AML-193 (cell line): ENCODE data around the gene P4HA1.
A peak's percentile ranks its signal among the peaks of the same experiment; 100 is the strongest.

Source experiments
- DNase-seq, 2 experiments: peaks; one replicate each; lab custom pipeline; 2025; lab: John Stamatoyannopoulos, UW

Gene P4HA1

DNA sequence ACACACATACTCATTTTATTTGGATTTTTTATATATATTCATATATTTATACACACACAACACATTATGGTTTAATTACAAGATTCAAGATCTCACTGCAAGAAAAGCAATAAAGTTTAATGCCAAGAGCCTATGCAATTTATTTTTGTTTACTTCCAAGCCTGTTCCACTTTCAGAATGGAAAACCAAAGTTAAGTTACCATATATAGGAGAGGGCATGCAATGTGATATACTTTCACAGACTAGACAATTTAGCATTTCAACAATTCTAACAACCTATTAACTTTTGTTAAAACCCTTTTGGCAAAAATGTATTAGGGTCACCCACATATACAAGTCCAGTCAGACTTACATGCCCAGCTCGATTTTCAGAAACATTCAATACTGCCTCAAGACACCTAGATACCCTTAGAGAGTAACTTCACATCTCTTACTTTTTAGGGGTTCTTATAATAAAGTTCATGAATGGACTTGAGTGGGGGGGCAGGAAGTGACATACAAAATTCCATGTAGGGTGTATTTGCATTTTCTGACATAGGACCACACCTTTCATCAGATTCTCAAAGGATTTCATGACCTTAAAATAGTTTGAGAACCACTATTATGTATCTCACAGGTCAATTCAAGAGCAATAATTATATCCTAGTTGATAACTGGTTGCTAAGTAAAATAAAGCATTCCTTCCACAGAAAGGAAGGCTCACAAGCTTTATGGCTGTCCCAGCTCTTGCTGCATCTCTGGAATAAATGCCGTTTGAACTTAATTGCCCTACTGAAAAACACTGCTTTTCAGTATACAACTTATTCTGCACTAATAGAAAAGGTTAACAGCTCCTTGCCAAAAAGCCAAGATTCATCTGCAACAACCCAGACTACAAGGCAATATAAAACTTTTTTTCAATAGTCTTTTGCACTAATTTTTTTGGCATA, 2.5 kb downstream of the P4HA1 start:
- no peak for DNase-seq

DNA sequence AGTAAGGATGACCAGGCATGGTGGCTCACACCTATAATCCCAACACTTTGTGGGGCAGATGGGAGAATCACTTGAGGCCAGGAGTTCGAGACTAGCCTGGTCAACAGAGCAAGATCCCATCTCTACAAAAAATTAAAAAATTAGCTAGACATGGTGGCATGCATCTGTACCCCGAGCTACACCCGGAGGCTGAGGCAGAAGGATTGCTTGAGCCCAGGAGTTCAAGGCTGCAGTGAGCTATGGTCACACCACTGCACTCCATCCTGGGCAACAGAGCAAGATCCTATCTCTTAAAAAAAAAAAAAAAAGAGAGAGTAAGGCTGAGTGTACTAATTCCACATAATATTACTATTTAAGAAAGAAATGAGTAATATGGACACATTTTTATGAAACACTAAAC, 3.8 kb downstream of the P4HA1 start:
- DNase-seq = no peak

DNA sequence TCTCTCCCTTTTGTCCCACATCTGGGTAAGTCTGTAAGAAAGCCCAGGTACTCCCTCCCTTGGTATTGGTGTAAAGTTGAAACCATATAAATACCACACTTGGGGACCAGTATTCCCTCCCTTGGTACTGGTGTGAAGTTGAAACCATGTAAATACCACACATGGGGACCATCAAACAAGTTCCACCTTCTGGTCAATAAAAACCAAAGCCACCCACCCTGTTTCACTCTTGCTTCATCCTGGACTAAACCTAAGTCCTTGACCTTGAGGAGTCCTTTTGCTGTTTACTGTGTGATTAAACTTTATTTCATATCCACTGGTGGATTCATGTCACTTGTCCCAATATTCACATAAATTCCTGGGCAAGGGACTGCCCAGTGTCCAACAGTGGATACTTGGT, 8.4 kb downstream of the P4HA1 start:
- DNase-seq = no peak

DNA sequence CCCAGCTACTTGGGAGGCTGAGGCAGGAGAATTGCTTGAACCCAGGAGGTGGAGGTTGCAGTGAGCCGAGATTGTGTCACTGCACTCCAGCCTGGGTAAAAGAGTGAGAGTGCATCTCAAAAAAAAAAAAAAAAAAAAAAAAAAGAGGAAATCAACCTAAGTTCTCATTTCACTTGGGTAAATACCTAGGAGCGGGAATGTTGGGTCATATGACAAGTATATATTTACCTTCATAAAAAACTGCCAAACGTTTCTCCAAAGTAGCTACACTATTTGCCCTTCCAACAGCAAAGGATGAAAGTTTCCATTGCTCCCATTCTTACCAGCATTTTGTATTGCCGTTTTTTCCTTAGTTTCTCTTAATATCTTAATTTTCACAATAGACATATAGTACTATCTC, 9.8 kb downstream of the P4HA1 start:
- no peak for DNase-seq

DNA sequence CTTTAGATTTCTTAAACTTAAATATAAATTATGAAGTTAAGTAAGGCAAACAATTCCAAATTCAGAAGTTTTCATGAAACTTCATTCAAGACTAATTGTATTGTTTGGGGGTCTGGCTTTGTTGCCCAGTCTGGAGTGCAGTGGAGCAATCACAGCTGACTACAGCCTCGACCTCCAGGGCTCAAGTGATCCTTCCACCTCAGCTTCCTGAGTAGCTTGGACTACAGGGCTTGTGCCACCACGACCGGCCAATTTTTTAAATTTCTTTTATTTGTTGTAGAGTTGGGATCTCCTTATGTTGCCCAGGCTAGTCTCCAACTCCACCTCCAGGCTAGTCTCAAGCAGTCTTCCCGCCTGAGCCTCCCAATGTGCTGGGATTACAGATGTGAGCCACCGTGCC, 12.5 kb downstream of the P4HA1 start:
- no peak for DNase-seq

DNA sequence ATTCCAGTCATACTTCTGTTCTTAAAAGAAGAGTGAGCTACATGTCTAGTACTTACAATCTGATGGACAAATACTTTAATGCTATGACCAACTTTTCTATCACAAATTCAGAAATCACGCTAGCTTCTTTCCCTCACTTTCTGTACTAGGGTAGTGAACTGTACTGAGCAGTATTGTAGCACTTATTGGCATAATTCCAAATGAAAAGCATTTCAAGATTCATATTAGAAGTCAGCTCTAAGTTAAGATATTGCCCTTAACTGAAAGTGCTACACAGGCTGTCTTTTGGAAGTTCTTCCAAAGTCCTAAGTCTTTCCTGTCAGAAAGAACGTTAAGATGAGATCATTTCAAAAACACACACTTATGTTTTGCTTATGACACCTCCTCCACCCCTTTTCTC, 13.4 kb downstream of the P4HA1 start:
- no peak for DNase-seq

DNA sequence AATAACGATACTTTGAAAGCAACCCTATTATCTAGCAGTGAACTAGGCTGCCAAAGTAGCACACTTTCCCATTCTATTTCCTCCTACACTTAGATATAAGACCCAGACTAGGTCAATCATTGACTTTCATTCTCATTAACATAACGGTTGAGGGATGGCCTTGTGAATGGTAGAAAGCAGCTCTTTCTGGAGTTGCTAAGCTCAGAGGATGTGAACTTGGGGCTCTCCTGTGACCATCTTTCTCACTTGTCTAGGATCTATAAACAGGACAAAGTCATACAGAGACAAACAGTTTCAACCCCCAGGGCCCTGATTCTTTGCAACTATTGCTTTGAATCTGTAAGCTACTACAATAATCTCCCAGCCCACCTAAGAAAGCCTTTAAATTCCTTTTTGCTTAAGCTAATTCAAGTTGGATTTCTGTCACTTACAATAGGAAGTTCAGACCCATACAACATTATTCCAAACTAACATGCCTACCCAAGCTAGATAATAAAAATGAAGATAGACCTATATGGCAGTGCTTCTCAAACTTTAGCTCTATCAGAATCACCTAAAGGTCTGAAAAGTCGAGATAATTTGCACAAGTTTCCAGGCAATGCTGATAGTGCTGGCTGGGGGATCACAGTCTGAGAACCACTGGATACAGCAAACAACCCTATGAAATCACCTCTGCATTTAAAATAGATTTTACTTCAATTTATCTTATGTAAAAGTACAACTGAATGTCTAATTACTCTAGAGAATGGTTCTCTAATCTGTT, 16.7 kb downstream of the P4HA1 start:
- no peak for DNase-seq

DNA sequence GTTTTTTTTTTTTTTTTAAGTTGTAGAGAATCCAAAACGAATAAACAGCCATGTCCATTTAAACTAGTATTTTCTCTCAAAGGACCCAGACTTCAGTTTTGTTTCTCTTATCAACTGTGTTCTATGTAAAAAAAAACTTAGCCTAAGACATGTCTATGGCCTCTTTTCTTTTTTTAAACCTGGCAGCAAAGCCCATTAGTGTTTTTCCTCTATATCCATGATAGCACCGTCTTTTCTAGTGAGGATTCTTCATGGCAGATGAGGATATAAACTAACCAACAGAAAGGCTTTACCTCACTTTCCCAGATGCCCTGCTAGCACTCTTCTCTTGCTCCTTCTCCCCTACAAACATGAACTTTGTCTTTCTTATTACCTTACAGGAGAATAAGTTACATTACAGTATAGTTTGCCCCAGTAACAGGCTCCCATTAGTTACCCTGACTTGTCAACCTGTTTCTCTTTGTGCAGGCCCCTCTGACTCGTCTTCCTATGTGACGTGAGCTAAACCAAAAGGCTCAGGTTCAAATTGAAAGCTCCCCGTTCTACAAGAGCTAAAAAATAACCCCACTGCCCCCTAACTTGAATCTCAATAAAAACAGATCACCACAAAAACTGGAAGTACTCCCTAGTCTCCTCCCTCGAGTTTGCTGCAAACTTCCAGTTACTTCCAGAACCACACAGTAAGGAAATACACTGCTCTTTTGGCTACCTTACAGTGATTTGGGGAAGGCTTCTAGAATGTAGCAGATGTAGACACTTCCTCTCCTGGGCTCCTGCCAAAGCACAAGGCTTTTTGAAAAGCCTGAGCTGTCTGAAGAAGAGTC, 20.1 kb downstream of the P4HA1 start:
- DNase-seq = peak; percentile 52 to 53

DNA sequence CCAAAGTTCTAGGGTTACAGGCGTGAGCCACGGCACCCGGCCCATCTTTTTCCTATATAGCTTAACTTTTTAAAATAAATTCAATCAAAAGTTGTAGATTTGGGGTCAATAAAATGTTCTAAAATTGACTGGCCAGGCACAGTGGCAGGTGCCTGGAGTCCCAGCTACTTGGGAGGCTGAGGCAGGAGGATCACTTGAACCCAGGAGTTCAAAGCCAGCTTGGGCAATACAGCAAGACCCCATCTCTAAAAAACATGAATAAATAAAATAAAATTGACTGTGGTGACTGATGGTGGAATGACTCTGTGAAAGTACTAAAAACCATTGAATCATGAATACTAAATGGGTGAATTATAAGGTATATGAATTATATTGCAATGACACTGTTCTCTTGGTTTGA, 20.8 kb downstream of the P4HA1 start:
- DNase-seq = no peak

DNA sequence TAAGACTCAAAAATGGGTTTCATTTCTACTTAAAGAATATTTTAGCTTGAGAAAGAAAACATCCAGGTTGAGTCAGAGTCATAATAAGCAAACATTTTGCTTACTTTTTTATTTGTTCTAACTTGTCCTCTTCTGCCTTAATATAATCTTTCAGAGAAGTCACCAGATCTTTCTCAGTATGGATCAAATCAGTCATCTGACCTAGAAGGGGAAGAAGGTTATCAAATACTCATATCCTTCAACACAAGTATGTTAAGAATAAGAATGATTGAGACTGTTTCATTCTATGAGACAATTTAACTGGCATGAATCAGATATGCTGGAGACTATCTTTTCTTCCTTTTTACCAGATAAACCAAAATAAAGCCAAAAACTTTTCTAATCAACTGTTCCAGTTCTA, 23.0 kb downstream of the P4HA1 start:
- no peak for DNase-seq

DNA sequence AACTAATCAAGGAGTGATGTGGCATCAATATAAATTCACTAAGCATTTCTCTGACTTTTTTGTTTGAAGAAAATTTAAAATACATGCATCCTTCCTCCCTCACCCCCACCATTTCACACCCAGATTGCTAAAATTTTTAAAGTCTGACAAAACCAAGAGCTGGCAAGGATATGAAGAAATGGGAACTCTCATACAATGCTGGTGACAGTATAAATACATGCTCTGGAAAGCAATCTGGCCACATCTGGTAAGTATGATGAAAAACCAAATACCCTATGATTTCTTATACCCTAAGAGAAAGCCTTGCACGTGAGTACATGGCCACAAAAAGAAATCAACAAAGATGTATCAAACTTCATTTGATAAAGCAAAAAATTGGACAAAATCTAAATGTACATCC, 31.2 kb downstream of the P4HA1 start:
- no peak for DNase-seq

DNA sequence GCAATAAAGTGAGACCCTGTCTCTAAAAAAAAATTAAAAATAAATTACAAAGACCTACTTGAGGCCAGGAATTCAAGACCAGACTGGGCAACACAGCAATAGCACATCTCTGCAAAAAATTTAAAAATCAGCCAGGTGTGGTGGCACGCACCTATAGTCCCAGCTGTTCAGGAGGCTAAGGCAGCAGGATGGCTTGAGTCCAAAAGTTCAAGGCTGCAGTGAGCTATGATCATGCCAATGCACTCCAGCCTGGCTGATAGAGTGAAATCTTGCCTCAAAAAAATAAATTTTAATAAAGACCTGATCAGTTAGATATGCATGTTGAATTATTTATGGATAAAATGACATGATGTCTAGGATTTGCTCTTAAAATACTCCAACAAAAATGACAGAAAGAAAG, 34.9 kb downstream of the P4HA1 start:
- DNase-seq = no peak

DNA sequence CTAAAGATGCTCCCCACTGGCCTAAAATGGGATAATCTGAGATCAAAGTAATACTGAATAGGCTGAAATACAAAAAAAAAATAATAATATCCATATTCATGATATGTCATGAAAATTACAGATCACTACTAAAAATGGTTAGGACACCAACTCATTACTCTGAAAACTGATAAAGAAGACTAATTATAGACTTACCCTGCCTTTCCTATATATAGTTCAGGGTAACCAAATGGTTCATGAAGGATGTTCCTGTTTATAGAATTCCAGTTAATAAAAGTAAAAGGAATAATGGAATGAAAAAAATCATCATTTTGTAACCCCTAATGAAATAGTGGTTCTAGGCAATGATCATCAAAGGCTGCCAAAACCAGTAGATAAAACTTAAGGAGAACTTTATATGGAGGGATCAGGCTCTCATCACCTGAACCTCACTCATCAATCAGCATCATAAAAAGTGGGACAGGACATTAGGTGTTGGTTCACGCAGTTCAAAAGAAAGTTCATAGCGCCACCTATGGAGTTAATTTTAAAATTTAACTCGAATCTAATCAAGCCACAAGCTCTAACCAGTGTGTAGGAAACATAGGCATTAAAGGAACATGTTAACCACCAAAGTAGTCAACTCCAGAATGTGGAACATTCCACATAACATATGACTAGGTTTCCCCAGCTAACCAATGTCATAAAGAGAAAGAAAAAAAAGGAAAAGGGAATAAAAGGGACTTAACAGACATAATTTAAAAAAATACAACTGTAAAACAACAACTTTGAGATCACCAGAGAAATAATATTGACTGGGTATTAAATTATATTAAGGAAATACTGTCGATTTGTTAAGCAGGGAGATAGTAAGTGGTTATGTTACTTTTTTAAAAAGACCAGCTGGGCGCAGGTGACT, 35.7 kb downstream of the P4HA1 start:
- DNase-seq = peak; percentile 29 to 35

DNA sequence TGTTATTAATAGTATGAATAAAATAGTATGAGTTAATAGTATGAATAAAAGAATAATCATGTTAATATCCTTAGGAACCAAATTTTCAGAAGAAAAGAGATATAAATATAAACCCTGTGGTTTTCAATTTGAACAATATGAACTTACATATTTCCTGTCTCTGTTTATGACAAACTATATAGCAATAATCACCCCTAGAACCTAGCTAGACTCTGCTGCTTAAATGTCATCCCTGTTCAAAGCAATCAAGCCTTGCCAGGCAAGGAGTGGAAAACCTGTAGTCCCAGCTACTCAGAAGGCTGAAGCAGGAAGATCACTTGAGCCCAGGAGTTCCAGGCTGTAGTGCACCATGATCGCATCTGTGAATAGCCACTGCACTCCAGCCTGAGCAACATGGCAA, 36.5 kb downstream of the P4HA1 start:
- DNase-seq = no peak

DNA sequence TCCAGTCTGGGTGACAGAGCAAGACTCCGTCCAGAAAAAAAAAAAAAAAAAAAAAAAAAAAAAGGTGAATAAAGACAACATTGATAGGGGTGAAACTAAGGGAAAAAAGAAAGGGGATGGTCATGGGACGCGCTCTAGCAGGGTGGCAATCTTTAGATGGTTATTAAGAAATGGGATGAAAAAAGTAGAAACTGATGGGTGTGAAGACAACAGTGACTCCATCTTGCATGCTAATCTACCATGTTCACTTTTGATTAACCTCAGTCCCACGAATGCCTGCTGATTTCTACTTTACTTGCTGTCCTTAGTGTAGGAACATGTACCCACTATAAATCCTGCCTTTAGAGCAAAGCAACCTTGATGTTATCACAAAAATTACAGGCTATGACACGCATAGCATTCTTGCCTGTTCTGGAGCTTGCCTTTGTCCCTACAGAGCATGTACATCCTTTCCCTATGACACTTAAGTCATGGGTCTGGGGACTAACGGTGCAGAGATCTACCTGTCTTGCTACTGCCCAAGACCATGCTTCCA, 38.5 kb downstream of the P4HA1 start:
- no peak for DNase-seq

DNA sequence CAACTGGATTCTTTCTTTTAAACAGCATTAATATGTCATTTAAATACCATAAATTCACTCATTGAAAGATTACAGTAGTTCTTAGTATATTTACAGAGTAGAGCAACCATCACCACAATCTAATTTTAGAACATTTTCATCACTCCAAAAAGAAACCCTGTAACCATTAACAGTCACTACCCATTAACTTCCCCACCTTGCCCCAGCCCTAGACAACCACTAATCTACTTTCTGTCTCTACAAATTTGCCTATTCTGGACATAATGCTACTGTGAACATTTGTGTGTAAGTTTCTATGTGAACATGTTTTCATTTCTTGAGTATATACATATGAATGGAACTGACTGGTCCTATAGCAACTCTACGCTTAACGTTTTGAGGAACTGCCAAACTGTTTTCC, 42.4 kb downstream of the P4HA1 start:
- DNase-seq = no peak

DNA sequence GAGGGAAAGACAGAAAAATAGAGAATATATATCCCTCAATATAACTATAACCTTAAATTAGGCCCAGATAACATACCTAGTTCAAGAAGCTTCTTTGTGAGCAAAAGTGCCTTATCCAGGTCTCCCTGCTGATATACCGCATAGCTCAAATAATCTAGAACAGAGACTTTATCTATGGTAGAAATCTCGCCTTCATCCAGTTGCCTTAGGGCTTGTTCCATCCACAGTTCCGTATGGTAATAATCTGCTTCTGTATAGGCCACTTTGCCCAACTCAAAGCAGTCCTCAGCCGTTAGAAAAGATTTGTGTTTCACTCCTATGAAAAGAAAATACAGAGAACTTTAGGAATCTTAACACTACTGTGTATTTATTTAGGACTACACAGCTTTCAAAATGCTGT, 43.4 kb downstream of the P4HA1 start:
- no peak for DNase-seq

DNA sequence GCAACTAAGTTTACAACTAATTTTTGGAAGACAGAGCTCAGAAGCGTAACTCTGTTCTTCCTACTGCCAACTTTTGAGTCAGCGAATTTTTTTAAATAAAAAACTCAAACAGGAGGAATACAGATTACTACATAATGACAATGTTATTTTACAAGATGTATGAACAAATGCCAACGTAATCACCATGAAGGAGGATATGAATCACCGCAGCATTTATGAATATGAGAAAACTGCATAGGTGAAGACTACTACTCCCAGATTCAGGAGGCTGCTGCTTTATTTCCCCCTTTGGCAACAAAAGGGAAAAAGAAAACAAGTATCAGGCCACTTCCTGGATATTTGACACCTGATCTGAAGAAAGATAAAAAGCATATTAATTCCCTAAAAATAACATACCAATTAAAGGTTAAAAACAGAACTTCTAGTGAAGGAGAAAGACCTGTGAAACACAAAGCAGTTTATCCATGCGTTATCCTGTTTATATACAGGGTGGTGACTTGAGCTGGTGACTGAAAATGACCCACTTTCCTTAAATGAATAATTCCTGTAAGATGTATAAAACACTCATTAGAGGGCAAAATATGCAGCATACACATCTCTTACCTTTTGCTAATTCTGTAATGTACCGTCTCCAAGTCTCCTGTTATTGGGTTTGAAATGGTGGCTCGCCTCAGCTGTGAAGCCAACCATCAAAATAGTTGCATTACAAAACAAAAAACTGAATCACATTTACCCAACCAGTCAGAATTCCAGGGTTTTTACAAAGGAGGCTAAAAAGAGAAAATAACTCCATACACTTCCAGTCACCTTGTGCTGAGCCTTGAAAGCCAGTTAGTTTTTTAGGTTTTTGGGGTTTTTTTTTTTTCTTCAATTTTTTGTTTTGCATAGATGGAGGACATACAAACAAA, 52.0 kb downstream of the P4HA1 start:
- no peak for DNase-seq

DNA sequence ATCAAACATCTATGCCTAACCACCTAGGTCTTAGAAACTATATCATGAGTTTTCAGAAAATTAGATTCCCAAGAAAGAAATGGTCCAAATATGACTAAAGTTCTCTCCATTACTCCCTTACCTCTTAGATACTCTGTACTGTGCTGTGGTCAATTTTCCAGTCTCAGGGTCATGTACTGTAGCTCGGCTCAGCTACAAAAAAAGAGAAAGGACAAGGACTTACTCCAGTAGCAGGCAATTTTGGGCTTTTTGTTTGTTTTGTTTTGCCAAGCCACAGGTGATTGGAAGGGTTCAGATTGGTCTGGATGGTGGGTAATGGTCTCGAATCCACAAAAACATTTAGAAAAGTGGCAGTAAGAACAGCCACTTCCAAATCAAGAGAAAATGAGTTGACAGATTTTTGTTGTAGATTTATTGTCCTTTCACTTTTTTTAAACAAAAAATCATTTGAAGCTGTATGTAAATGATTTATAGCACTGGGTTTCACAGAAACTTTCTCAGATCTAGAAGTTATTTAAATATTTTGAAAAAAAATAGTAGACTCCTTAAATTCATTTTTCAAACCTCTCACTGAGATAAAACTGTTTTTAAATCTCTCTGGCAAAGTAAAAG, 52.8 kb downstream of the P4HA1 start:
- no peak for DNase-seq

DNA sequence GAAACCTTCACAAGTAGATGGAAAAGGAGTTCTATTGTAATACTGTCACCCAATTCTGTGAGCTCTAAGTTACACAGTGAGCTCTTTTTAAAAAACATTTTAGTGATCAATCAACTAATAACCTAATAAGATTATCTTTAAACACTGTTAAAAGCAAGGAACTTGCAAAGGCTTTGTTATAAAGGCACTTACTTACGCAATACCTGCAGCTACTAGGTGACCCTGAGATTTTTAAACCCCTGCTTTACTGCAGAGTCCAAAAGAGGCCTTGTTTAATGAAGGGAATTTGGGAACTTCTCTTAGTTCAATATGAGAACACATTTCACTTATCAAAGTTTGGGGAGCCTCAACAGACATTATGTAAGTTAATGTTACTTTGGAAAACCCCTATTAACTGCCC, 53.3 kb downstream of the P4HA1 start:
- DNase-seq = no peak
